Large intestine (tissue), 3 donors: ENCODE measurements around the gene KCNG1. TPM values are rescaled to one million over a fixed set of nuclear protein-coding genes. Genes with fewer than 3 reads are reported as not detected.
"Not testable (repeated sequence)": the region's sequence is repeated elsewhere in the genome, so short reads cannot be mapped to it uniquely, and the experiment has no call there.

Experiments
- DNase-seq, 2 donors: peaks; one replicate each; pipeline versions ENCODE4 v3.0.0 to v3.0.0-alpha.2; 2013
- H3K27ac ChIP-seq: one replicate; pipeline ENCODE4 v1.5.1; 2013; ENCODE audit warnings: low read length
- H3K27me3 ChIP-seq: 2 replicates; pipeline ENCODE4 v1.6.1; 2013; ENCODE audit warnings: low read length; ENCODE audit not compliant: control insufficient read depth, insufficient read depth
- H3K36me3 ChIP-seq: 2 replicates; pipeline ENCODE4 v1.6.1; 2013; ENCODE audit warnings: low read length; ENCODE audit not compliant: control insufficient read depth, insufficient read depth
- H3K4me1 ChIP-seq: one replicate; pipeline ENCODE4 v1.6.1; 2013; ENCODE audit warnings: low read length; ENCODE audit not compliant: control insufficient read depth, insufficient read depth
- H3K4me3 ChIP-seq: one replicate; pipeline ENCODE4 v1.5.1; 2013; ENCODE audit warnings: low read length
- H3K9me3 ChIP-seq: one replicate; pipeline ENCODE4 v1.6.1; 2013; ENCODE audit warnings: mild to moderate bottlenecking, low read depth, low read length, moderate library complexity; ENCODE audit not compliant: control insufficient read depth
- WGBS: methylation state at CpG from one replicate; pipeline ENCODE4 v1.1.5; 2013; ENCODE audit warnings: low lambda C conversion rate; ENCODE audit not compliant: insufficient coverage; 5-methylcytosine and 5-hydroxymethylcytosine counted together
- polyA plus RNA-seq: library from polyadenylated mRNA; unstranded; fragments of 120-200 nt; gene quantifications from one replicate; pipeline ENCODE4 v1.2.1, GENCODE V29; 2013

KCNG1 gene
- polyA plus RNA-seq, 1 donor = 29.8 TPM

GRCh38 chr20:51054233-51054632 lies 31.3 kb upstream of the KCNG1 start:
- H3K4me3 ChIP-seq = no peak overlapping the region
- no CpG with 5 or more reads among the region's 11 CpGs for WGBS
- no peaks in the 10 kb centered on the region for H3K4me1 ChIP-seq
- H3K27ac ChIP-seq = no peak overlapping the region
- no peaks in the 10 kb centered on the region for H3K36me3 ChIP-seq
- no peaks in the 10 kb centered on the region for H3K9me3 ChIP-seq
- H3K27me3 ChIP-seq = peaks cover 19% of the 10 kb centered on the region
- no peak for DNase-seq

GRCh38 chr20:51050531-51051075 lies 27.7 kb upstream of the KCNG1 start:
- 43% methylated on average over 3 of the region's 8 CpGs for whole genome bisulfite sequencing
- Histone ChIP-seq H3K36me3 (no peaks in the 10 kb centered on the region), H3K9me3 (no peaks in the 10 kb centered on the region), H3K4me1 (no peaks in the 10 kb centered on the region), H3K27me3 (peaks cover 12% of the 10 kb centered on the region), H3K4me3 (no peak overlapping the region), H3K27ac (no peak overlapping the region)
- no peak for DNase-seq

- Histone ChIP-seq H3K9me3 (no peaks in the 10 kb centered on the region), H3K36me3 (no peaks in the 10 kb centered on the region), H3K4me1 (no peaks in the 10 kb centered on the region), H3K27me3 (peaks cover 11% of the 10 kb centered on the region), H3K4me3 (no peak overlapping the region), H3K27ac (no peak overlapping the region)
- no CpG with 5 or more reads among the region's 9 CpGs for WGBS
- no peak for DNase-seq
These were observed 23.4 kb upstream of the KCNG1 start for GRCh38 chr20:51046021-51046985.

GRCh38 chr20:51045492-51045891 lies 22.6 kb upstream of the KCNG1 start:
- DNase-seq, H3K36me3 ChIP-seq, H3K27ac ChIP-seq, H3K9me3 ChIP-seq, H3K4me1 ChIP-seq, H3K4me3 ChIP-seq: not testable (repeated sequence)
- 100% methylated on average over 1 of the region's 9 CpGs for WGBS
- H3K27me3 ChIP-seq = peaks cover 13% of the 10 kb centered on the region

- peaks cover 14% of the 10 kb centered on the region for H3K27me3 ChIP-seq
- H3K36me3 ChIP-seq = no peaks in the 10 kb centered on the region
- H3K9me3 ChIP-seq = no peaks in the 10 kb centered on the region
- H3K4me3 ChIP-seq = no peak overlapping the region
- no peak overlapping the region for H3K27ac ChIP-seq
- no peak for DNase-seq
- no CpG with 5 or more reads among the region's 3 CpGs for WGBS
- no peaks in the 10 kb centered on the region for H3K4me1 ChIP-seq
These were observed 21.9 kb upstream of the KCNG1 start for GRCh38 chr20:51044796-51045195.

- no peaks in the 10 kb centered on the region for H3K9me3 ChIP-seq
- H3K27ac ChIP-seq = no peak overlapping the region
- H3K27me3 ChIP-seq = peaks cover 14% of the 10 kb centered on the region
- H3K4me3 ChIP-seq = no peak overlapping the region
- H3K36me3 ChIP-seq = no peaks in the 10 kb centered on the region
- no peaks in the 10 kb centered on the region for H3K4me1 ChIP-seq
- 60% methylated on average over 1 of the region's 5 CpGs for WGBS
- DNase-seq = no peak
These were observed 20.9 kb upstream of the KCNG1 start for GRCh38 chr20:51043811-51044210.

GRCh38 chr20:51042657-51043247 lies 19.8 kb upstream of the KCNG1 start:
- no peaks in the 10 kb centered on the region for H3K4me1 ChIP-seq
- H3K27me3 ChIP-seq = peaks cover 14% of the 10 kb centered on the region
- no peak for DNase-seq
- WGBS = no CpG with 5 or more reads among the region's 7 CpGs
- no peaks in the 10 kb centered on the region for H3K36me3 ChIP-seq
- no peaks in the 10 kb centered on the region for H3K9me3 ChIP-seq
- no peak overlapping the region for H3K27ac ChIP-seq
- H3K4me3 ChIP-seq = no peak overlapping the region

GRCh38 chr20:51042064-51042463 lies 19.2 kb upstream of the KCNG1 start:
- Histone ChIP-seq H3K27me3 (peaks cover 18% of the 10 kb centered on the region), H3K4me3 (no peak overlapping the region), H3K4me1 (no peaks in the 10 kb centered on the region), H3K36me3 (no peaks in the 10 kb centered on the region), H3K27ac (no peak overlapping the region), H3K9me3 (no peaks in the 10 kb centered on the region)
- no peak for DNase-seq
- WGBS = no CpG with 5 or more reads among the region's 6 CpGs

- Histone ChIP-seq H3K27me3 (peaks cover 34% of the 10 kb centered on the region), H3K9me3 (no peaks in the 10 kb centered on the region), H3K36me3 (no peaks in the 10 kb centered on the region), H3K4me3 (no peak overlapping the region), H3K27ac (no peak overlapping the region), H3K4me1 (no peaks in the 10 kb centered on the region)
- no peak for DNase-seq
- WGBS = no CpG with 5 or more reads among the region's 14 CpGs
These were observed 14.7 kb upstream of the KCNG1 start for GRCh38 chr20:51037532-51038115.

- no peaks in the 10 kb centered on the region for H3K36me3 ChIP-seq
- no peaks in the 10 kb centered on the region for H3K9me3 ChIP-seq
- WGBS = 63% methylated on average over 1 of the region's 7 CpGs
- H3K4me3 ChIP-seq = no peak overlapping the region
- no peak overlapping the region for H3K27ac ChIP-seq
- H3K4me1 ChIP-seq = no peaks in the 10 kb centered on the region
- DNase-seq = no peak
- H3K27me3 ChIP-seq = peaks cover 36% of the 10 kb centered on the region
These were observed 14.1 kb upstream of the KCNG1 start for GRCh38 chr20:51036827-51037531.
